A172 (cell line): ENCODE measurements around the gene HEMK1. TPM values are rescaled to one million over a fixed set of nuclear protein-coding genes. Genes with fewer than 3 reads are reported as not detected.

Experiments
- DNase-seq: peaks from one replicate; pipeline ENCODE4 v3.0.0-alpha.2; 2015; ENCODE audit warnings: low spot score
- total RNA-seq: library from RNA; depleted of rRNA; stranded (reverse); fragments of >200 nt; shearing (Covaris generic); gene quantifications from 2 replicates; pipeline ENCODE4 v1.2.3, GENCODE V29; 2014

The HEMK1 gene
- total RNA-seq, 1 experiment from 2014 or later = 15.3 TPM

- DNase-seq = peak; percentile 91
These were observed 31.7 kb downstream of the HEMK1 start for GRCh38 chr3:50600841-50601591.

GRCh38 chr3:50602595-50603191 lies 33.4 kb downstream of the HEMK1 start:
- DNase-seq = no peak

GRCh38 chr3:50603261-50604109 lies 34.2 kb downstream of the HEMK1 start:
- DNase-seq = no peak

- no peak for DNase-seq
These were observed 34.8 kb downstream of the HEMK1 start for GRCh38 chr3:50604110-50604621.

- no peak for DNase-seq
These were observed 35.6 kb downstream of the HEMK1 start for GRCh38 chr3:50604628-50605588.

- DNase-seq = no peak
These were observed 36.6 kb downstream of the HEMK1 start for GRCh38 chr3:50605901-50606326.

- DNase-seq = no peak
These were observed 37.3 kb downstream of the HEMK1 start for GRCh38 chr3:50606596-50606995.

GRCh38 chr3:50607271-50608091 lies 38.2 kb downstream of the HEMK1 start:
- no peak for DNase-seq

GRCh38 chr3:50608278-50608677 lies 39.0 kb downstream of the HEMK1 start:
- no peak for DNase-seq

GRCh38 chr3:50609071-50609762 lies 39.9 kb downstream of the HEMK1 start:
- no peak for DNase-seq

- no peak for DNase-seq
These were observed 40.4 kb downstream of the HEMK1 start for GRCh38 chr3:50609763-50610085.

GRCh38 chr3:50610181-50610971 lies 41.1 kb downstream of the HEMK1 start:
- no peak for DNase-seq

- DNase-seq = no peak
These were observed 41.7 kb downstream of the HEMK1 start for GRCh38 chr3:50610992-50611463.

- DNase-seq = peak; percentile 91
These were observed 42.3 kb downstream of the HEMK1 start, which contains the start of gene CISH for GRCh38 chr3:50611464-50612233. CISH (minus strand) TSS chr3:50611774; CDS start chr3:50611650, 124 bp downstream.

GRCh38 chr3:50612234-50612882 lies 43.0 kb downstream of the HEMK1 start:
- DNase-seq = no peak

GRCh38 chr3:50612970-50613846 lies 43.9 kb downstream of the HEMK1 start:
- DNase-seq = no peak
